MM.1S (cell line): ENCODE results near the gene PDE1A.

ENCODE experiments used
- CTCF ChIP-seq: fragments of 300-600 bp; sonication (generic); IDR thresholded peaks from 2 replicates; pipeline ENCODE4 v1.5.1; 2016; ENCODE audit warnings: antibody characterized with exemption, low read length, mixed read lengths
- EZH2 ChIP-seq: fragments of 300-600 bp; sonication (generic); optimal IDR thresholded peaks from 2 replicates; pipeline ENCODE3; 2017; ENCODE audit warnings: low read depth, mild to moderate bottlenecking, antibody characterized with exemption, low read length, mixed read lengths
- EZH2phosphoT487 ChIP-seq: fragments of 300-600 bp; sonication (generic); IDR thresholded peaks from 2 replicates; pipeline ENCODE4 v1.6.1; 2018; ENCODE audit warnings: antibody characterized with exemption, low read length

GRCh38 chr2:182404975-182405561 lies 21.8 kb downstream of the PDE1A start:
- no peak for TF ChIP-seq CTCF
- no peak for TF ChIP-seq EZH2phosphoT487
- no peak for TF ChIP-seq EZH2
